ENCODE results near the gene MAP3K2. TPM values are rescaled to one million over a fixed set of nuclear protein-coding genes. Genes with fewer than 3 reads are reported as not detected.

The MAP3K2 gene
- total and polyA plus RNA-seq, 2 experiments from 2014 or later = 36.7 to 41.0 TPM

DNA sequence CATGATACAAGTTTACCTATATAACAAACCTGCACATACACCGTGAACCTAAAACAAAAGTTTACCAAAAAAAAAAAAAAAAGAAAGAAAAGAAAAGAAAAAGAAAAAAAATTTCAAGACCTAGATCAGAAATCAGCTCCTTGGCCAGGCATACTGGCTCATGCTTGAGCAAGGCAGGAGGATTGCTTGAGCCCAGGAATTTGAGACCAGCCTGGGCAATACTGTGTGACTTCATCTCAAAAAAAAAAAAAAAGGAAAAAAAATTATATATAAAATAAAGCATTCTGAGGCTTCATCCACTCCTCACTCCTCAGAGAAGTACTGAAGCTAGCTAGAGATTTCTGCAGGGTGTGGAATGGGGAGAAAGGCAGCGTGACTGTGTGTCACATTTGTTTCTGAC is 18.7 kb upstream of the MAP3K2 start:
- Histone ChIP-seq H3K9me3 (ENCODE audit: low read depth) (no peaks in the 10 kb centered on the region), H3K79me2 (ENCODE audit: insufficient read depth) (no peaks in the 10 kb centered on the region), H3K27ac (peak overlapping the region; percentile 54), H3K36me3 (ENCODE audit: low read depth) (no peaks in the 10 kb centered on the region), H3K4me2 (ENCODE audit: unreplicated experiment) (no peak overlapping the region), H3K27me3 (replicated peaks; ENCODE audit: insufficient read depth) (no peaks in the 10 kb centered on the region), H3F3A (ENCODE audit: insufficient read depth) (peaks cover 28% of the 10 kb centered on the region), H3K9me2 (ENCODE audit: insufficient read depth) (no peaks in the 10 kb centered on the region), H2AFZ (no peak overlapping the region), H4K20me1 (ENCODE audit: insufficient read depth) (no peaks in the 10 kb centered on the region), H3K4me3 (no peak overlapping the region), H3K9ac (peak overlapping the region; percentile 6; the same call in 1 of the 2 replicates), H3K4me1 (ENCODE audit: insufficient read depth) (peaks cover 43% of the 10 kb centered on the region)
- WGBS, 2 experiments (ENCODE audit: low coverage in 1 of 2, low lambda C conversion rate in 2 of 2, missing lambda C conversion rate in 2 of 2) = 92 to 96% methylated on average over 2 of the region's 2 CpGs
- in situ Hi-C loops (cut with MboI) = no loop called here
- TF ChIP-seq EZH2 (IDR thresholded peaks at IDR 0.05; ENCODE audit: insufficient read depth, poor library complexity, severe bottlenecking) (no peak), EZH2phosphoT487 (IDR thresholded peaks at IDR 0.05; ENCODE audit: insufficient read depth, low read depth) (no peak)
- peak; percentile 75 for DNase-seq

DNA sequence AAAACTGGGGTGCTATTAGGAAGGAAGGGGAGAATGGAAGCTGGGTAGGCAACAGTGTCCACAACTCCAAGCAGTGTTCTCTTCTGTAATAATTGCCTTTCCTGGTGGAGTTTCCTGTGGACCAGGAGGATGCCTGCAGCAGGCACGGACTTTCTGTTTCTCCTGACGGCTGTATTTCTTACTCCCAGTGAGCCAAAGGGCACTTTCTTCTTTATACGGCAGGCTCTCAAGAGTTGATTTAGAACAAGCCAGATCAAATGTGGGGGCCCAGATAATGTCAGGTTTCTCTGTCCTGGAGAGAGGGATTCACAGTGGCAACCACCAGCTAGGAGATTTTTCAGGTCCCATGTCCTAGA is 17.5 kb upstream of the MAP3K2 start:
- DNase-seq = no peak
- no peak overlapping the region for H3K27ac ChIP-seq
- H3K4me3 ChIP-seq = no peak overlapping the region
- H3K4me2 ChIP-seq (ENCODE audit: unreplicated experiment) = no peak overlapping the region
- peaks cover 16% of the 10 kb centered on the region for H3F3A ChIP-seq (ENCODE audit: insufficient read depth)
- 77 to 90% methylated on average over 3 of the region's 3 CpGs for WGBS, 2 experiments (ENCODE audit: low coverage in 1 of 2, low lambda C conversion rate in 2 of 2, missing lambda C conversion rate in 2 of 2)
- H3K9me3 ChIP-seq (ENCODE audit: low read depth) = no peaks in the 10 kb centered on the region
- no peak for TF ChIP-seq EZH2 (IDR thresholded peaks at IDR 0.05; ENCODE audit: insufficient read depth, poor library complexity, severe bottlenecking)
- no peak for TF ChIP-seq EZH2phosphoT487 (IDR thresholded peaks at IDR 0.05; ENCODE audit: insufficient read depth, low read depth)
- no peak overlapping the region for H2AFZ ChIP-seq
- no peaks in the 10 kb centered on the region for H3K36me3 ChIP-seq (ENCODE audit: low read depth)
- H3K9me2 ChIP-seq (ENCODE audit: insufficient read depth) = no peaks in the 10 kb centered on the region
- H3K9ac ChIP-seq = no peak overlapping the region
- H4K20me1 ChIP-seq (ENCODE audit: insufficient read depth) = no peaks in the 10 kb centered on the region
- H3K79me2 ChIP-seq (ENCODE audit: insufficient read depth) = no peaks in the 10 kb centered on the region
- H3K4me1 ChIP-seq (ENCODE audit: insufficient read depth) = peaks cover 32% of the 10 kb centered on the region
- no peaks in the 10 kb centered on the region for H3K27me3 ChIP-seq (replicated peaks; ENCODE audit: insufficient read depth)
- in situ Hi-C loops (cut with MboI) = no loop called here

DNA sequence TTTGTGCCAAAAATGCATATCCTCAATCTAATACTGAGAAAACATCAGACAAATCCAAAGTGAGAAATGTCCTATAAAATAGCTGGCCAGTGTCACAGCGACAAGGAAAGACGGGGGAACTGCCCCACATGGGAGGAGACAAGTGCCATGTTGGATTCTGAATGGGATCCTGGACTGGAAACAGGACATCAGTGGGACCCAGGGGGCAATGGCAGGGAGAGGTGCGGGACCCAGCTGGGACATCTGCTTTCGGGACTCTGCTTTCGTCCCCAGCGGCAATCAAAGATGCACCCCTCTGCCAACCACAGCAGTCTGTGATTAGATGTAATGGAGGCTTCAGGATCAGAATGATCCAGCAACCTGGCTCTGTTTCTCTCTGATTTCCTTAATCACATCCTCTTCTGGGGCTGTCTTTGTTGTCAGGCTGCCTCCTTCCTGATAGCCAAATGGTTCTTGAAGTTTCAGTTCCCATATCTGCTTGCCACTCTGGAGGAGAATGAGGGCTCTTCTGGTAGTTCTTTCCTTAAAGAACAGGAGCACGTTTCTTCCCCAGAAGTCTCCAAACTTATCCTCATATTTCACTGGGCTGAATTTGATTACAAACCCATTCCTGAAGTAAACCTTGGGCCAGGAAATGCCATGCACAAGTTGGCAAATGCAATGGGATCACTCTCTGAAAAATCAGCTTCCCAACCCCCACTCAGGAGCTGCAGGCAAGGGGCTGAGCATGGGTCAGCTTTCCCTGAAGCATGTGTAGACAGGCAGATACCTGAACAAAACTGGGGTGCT is 16.9 kb upstream of the MAP3K2 start:
- no peak for DNase-seq
- no peaks in the 10 kb centered on the region for H3K9me2 ChIP-seq (ENCODE audit: insufficient read depth)
- no peaks in the 10 kb centered on the region for H3K36me3 ChIP-seq (ENCODE audit: low read depth)
- H3K4me2 ChIP-seq (ENCODE audit: unreplicated experiment) = no peak overlapping the region
- H3K27ac ChIP-seq = no peak overlapping the region
- H3K79me2 ChIP-seq (ENCODE audit: insufficient read depth) = no peaks in the 10 kb centered on the region
- no peaks in the 10 kb centered on the region for H4K20me1 ChIP-seq (ENCODE audit: insufficient read depth)
- no peaks in the 10 kb centered on the region for H3K9me3 ChIP-seq (ENCODE audit: low read depth)
- no peaks in the 10 kb centered on the region for H3K27me3 ChIP-seq (replicated peaks; ENCODE audit: insufficient read depth)
- TF ChIP-seq EZH2 (IDR thresholded peaks at IDR 0.05; ENCODE audit: insufficient read depth, poor library complexity, severe bottlenecking) (no peak), EZH2phosphoT487 (IDR thresholded peaks at IDR 0.05; ENCODE audit: insufficient read depth, low read depth) (no peak)
- 91 to 93% methylated on average over 7 of the region's 7 CpGs for WGBS, 2 experiments (ENCODE audit: low coverage in 1 of 2, low lambda C conversion rate in 2 of 2, missing lambda C conversion rate in 2 of 2)
- peaks cover 10% of the 10 kb centered on the region for H3F3A ChIP-seq (ENCODE audit: insufficient read depth)
- no peak overlapping the region for H3K4me3 ChIP-seq
- in situ Hi-C loops (cut with MboI) = no loop called here
- H2AFZ ChIP-seq = no peak overlapping the region
- H3K4me1 ChIP-seq (ENCODE audit: insufficient read depth) = peaks cover 27% of the 10 kb centered on the region
- no peak overlapping the region for H3K9ac ChIP-seq

DNA sequence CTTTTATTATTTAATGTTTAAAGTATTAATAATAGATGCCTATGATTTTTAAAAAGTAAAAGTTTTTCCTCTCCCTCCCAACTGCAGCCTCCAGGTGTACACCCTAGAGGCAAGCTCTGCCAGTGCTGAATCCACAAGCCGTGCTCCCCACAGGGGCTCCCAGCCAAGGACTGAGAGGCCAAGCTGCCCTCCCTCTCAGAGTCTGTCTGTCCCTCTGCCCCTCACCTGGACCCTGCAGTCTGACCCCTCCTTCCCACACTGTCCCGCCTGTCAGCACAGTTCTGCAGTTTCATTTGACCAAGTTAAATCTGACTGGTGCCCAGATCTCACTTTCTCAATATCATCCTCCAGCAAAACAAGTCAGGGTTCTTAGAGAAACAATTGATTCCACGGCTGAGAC is 15.7 kb upstream of the MAP3K2 start:
- H4K20me1 ChIP-seq (ENCODE audit: insufficient read depth) = no peaks in the 10 kb centered on the region
- H3K9ac ChIP-seq = no peak overlapping the region
- DNase-seq = no peak
- H2AFZ ChIP-seq = no peak overlapping the region
- no peaks in the 10 kb centered on the region for H3K79me2 ChIP-seq (ENCODE audit: insufficient read depth)
- no peaks in the 10 kb centered on the region for H3K27me3 ChIP-seq (replicated peaks; ENCODE audit: insufficient read depth)
- no peaks in the 10 kb centered on the region for H3K9me3 ChIP-seq (ENCODE audit: low read depth)
- no peaks in the 10 kb centered on the region for H3F3A ChIP-seq (ENCODE audit: insufficient read depth)
- TF ChIP-seq EZH2 (IDR thresholded peaks at IDR 0.05; ENCODE audit: insufficient read depth, poor library complexity, severe bottlenecking) (no peak), EZH2phosphoT487 (IDR thresholded peaks at IDR 0.05; ENCODE audit: insufficient read depth, low read depth) (no peak)
- in situ Hi-C loops (cut with MboI) = no loop called here
- H3K36me3 ChIP-seq (ENCODE audit: low read depth) = no peaks in the 10 kb centered on the region
- WGBS, 2 experiments (ENCODE audit: low coverage in 1 of 2, low lambda C conversion rate in 2 of 2, missing lambda C conversion rate in 2 of 2) = 82 to 83% methylated on average over 3 of the region's 3 CpGs
- H3K4me1 ChIP-seq (ENCODE audit: insufficient read depth) = peaks cover 31% of the 10 kb centered on the region
- no peak overlapping the region for H3K4me2 ChIP-seq (ENCODE audit: unreplicated experiment)
- no peak overlapping the region for H3K4me3 ChIP-seq
- H3K27ac ChIP-seq = no peak overlapping the region
- H3K9me2 ChIP-seq (ENCODE audit: insufficient read depth) = no peaks in the 10 kb centered on the region

Measured in GM23248 (cell line).